Stimulated activated CD8-positive, alpha-beta memory T cell treated with anti-CD3 and anti-CD28 coated beads, Interleukin-15, amount 100 ng/mL, for 24 hours (primary cell): Measurements from ENCODE around the gene ARHGAP26.

Experiments used
- DNase-seq: peaks from one replicate; pipeline ENCODE4 v3.0.0-alpha.2; 2020; ENCODE audit warnings: low read depth

The ARHGAP26 gene

DNA sequence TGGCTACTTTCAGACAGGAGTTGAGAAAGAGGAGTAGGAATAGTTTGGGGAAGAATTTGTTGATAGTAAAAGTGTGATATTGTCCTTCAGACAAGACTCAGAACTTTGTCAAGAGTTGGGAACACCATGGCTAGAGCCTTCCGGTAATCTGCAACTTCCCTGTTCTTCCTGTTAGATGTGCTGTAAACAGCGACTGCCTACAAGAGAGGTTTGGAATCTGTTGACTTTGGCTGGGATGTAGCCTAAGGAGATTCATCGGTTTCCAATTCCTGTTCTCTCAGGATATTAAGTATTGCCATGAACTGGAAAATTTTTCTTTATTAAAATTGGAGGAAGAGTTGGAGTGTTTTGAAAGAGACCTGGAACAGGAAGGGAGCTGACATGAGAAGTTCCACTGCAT is 43.9 kb downstream of the ARHGAP26 start:
- no peak for DNase-seq

GRCh38 chr5:142815469-142815868 is 45.3 kb downstream of the ARHGAP26 start:
- DNase-seq = no peak

- no peak for DNase-seq
These were observed 46.6 kb downstream of the ARHGAP26 start for GRCh38 chr5:142816531-142817430.

GRCh38 chr5:142817949-142818431 is 47.8 kb downstream of the ARHGAP26 start:
- no peak for DNase-seq

DNA sequence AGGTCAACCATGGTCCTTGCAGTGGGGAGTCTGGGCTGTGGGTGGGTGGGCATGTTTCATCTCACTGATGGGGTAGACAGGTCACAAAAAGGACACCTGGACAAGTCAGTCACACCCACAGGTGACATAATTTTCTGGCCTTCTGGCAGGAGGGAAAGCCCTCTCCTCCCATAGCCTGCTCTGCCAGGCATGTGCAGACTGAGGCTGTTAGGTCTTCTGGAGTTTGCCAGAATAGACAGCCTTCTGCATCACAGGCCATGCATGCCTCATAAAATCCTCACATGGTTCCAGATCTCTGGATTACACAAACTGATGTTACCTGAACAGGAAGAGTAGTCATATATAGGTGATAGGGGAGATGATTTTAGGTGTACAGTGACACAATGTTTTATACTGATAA is 49.1 kb downstream of the ARHGAP26 start:
- no peak for DNase-seq

- no peak for DNase-seq
These were observed 49.6 kb downstream of the ARHGAP26 start for GRCh38 chr5:142819825-142820224.

- no peak for DNase-seq
These were observed 50.3 kb downstream of the ARHGAP26 start for GRCh38 chr5:142820447-142820846.

DNA sequence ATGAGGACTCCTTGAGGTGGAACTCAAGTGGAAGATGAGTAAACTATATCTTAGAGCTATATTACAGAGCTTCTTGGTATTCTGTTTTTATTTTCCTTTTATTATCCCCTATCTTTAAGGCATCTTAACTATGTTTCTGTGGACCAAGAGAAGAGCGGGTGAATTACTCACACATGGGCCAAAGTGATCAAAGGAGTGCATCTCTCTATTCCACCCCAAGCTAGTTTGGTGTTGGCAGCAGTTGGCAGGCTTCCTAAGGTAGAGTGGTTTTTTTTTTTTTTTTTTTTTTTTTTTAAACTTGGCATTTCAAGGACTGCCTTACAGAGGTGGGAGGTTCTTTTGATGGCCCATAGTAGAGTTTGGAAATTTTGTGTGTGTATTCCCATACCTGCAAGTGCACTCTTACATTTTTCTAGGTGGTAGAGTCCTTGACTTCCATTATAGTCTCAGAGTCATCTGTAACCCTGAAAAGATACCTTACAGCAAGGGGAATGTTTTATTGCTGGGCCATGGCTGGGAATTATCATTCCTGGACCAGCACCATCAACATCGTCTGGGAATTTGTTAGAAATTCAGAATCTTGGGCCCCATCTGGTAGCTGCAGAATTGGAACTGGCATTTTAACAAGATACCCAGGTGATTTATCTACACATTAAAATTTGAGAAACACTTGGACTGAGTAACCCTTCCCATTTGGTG is 51.0 kb downstream of the ARHGAP26 start:
- DNase-seq = no peak

- DNase-seq = no peak
These were observed 51.7 kb downstream of the ARHGAP26 start for GRCh38 chr5:142821733-142822487.

- DNase-seq = no peak
These were observed 52.9 kb downstream of the ARHGAP26 start for GRCh38 chr5:142823126-142823525.

GRCh38 chr5:142823806-142824205 is 53.6 kb downstream of the ARHGAP26 start:
- no peak for DNase-seq

DNA sequence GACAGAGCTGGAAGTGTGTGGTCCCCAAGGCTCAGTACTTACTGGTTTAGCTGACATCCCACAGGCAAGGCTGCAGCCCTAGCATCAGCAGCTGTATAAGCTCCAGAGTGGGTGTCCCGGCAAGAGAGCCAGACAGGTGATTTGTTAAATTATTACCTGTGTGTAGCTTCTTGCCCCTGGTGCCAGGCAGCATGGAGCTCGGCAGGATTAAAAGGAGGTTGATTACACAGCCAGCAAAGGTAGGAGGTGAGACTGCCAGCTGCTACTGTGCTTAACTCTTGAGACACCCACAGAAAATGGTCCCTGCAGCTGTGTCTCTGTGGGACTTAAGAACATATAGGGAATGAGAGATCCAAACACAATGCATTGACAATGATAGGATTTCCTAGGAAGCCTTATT is 54.2 kb downstream of the ARHGAP26 start:
- DNase-seq = no peak

DNA sequence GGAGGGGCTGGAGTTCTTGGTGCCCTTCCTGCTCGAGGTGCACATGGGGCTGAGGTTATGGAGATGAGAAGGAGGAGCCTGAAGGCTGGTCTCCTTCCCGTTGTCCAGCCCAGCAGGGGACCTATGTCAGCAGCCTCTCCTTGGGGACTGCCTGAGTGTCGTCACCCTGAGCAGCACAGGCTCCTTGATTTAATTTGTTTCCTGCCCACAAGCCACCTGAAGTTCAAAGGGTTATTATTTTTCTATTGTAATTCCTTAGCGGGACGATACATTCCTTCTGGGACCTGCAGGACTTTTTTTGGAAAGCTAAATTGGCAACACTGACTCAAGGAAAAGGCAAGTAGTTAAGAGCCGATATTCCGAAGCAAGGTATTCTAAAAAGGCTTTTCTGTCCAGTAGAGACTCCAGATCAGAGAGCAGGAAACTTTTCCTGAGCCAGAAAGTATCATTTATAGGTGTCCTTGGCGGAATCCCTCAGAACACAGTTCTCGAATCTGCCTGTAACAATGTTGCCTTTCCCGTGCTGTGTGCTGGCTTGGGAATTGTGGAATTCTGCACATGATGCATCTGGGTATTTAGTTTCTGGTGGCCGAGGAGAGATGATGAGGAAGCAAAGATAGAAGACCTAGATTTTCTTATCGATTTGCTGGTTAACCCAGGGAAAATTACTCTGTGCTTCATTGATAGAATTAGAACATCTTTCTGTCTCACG is 55.4 kb downstream of the ARHGAP26 start:
- DNase-seq = no peak

GRCh38 chr5:142826093-142826492 is 55.9 kb downstream of the ARHGAP26 start:
- DNase-seq = no peak

GRCh38 chr5:142826741-142827492 is 56.7 kb downstream of the ARHGAP26 start:
- DNase-seq = no peak

DNA sequence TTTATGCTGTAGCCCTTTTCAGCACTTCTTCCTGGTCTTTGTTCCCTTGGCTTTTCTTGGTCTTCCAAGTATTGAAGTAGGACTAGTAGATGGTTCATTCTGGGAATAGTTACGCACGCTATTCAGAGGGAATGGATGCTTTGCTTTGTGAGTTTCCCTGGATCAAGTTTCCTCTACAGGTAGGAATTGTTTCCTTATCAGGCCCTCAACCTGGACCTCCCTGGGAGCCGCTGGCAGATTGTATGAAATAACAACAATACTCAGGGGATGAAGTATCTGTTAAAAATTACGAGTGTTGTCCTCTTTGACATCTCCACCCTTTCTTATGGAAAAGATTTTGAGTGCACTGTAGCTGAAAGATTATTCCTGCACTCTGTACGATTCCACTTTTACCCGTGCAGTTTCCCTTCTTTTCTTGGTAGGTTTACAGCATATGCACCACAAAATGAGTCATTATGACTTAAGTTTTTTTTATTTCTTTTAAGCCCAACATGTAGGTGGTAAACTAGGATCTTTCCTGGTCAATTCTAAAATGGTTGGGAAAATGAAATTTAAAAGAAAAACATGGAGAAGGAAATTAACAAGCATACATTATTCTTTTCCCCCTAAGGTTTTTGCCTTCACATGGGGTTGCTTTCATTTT is 57.9 kb downstream of the ARHGAP26 start:
- DNase-seq = no peak

- DNase-seq = no peak
These were observed 58.8 kb downstream of the ARHGAP26 start for GRCh38 chr5:142828797-142829535.

- no peak for DNase-seq
These were observed 59.6 kb downstream of the ARHGAP26 start for GRCh38 chr5:142829801-142830220.

GRCh38 chr5:142830241-142831008 is 60.2 kb downstream of the ARHGAP26 start:
- DNase-seq = no peak
